Endothelial cell of umbilical vein (primary cell): ENCODE measurements around the gene DRAM1. TPM values are rescaled to one million over a fixed set of nuclear protein-coding genes. Genes with fewer than 3 reads are reported as not detected.

Experiments
- BruUV-seq: library from RNA; stranded (reverse); fragments of 400-500 nt; replicated peaks from 2 replicates; lab custom pipeline; 2021; lab: Mats Ljungman, UMichigan
- CTCF ChIA-PET: fragments of 300-600, 350-600 bp; sonication (Branson Sonifier 250); formaldehyde crosslinking; loops from one replicate; lab custom pipeline; 2021; ENCODE audit warnings: antibody characterized with exemption, inconsistent platforms; lab: Charles Lee
- POLR2A ChIA-PET: fragments of 300-600, 350-600 bp; sonication (Branson Sonifier 250); formaldehyde crosslinking; loops from one replicate; lab custom pipeline; 2021; ENCODE audit warnings: antibody characterized with exemption, inconsistent platforms; lab: Charles Lee
- DNase-seq: peaks from one replicate; pipeline ENCODE4 v3.0.0-alpha.2; 2011; ENCODE audit warnings: low read depth, low spot score
- FAIRE-seq: peaks from 2 replicates; lab custom pipeline; 2011; peaks lifted over from hg19 to GRCh38; lab: Jason Lieb, UNC
- H2AFZ ChIP-seq: 2 replicates; pipeline ENCODE4 v1.6.0; 2012; ENCODE audit warnings: low read depth, low read length, control low read depth, inconsistent platforms
- H3K27ac ChIP-seq: 2 replicates; pipeline ENCODE4 v1.5.1; 2011; ENCODE audit warnings: low read depth, mild to moderate bottlenecking, control low read depth, low read length, moderate library complexity; ENCODE audit not compliant: insufficient read depth
- H3K27me3 ChIP-seq, 2 experiments: 2 replicates each; pipeline versions ENCODE4 v1.6.0 to v1.6.1; 2011; ENCODE audit warnings: low read length in 2 of 2, mixed read lengths in 1 of 2; ENCODE audit not compliant: control insufficient read depth in 2 of 2, insufficient read depth in 2 of 2
- H3K36me3 ChIP-seq, 2 experiments: 2 replicates in 1 of 2; 3 replicates in 1 of 2; pipeline ENCODE4 v1.5.1; 2011; ENCODE audit warnings: low read length in 2 of 2, mild to moderate bottlenecking in 1 of 2, moderate library complexity in 1 of 2; ENCODE audit not compliant: control insufficient read depth in 2 of 2, insufficient read depth in 2 of 2; ENCODE audit errors: extremely low read depth in 1 of 2
- H3K4me1 ChIP-seq: 3 replicates; pipeline ENCODE4 v1.5.1; 2011; ENCODE audit warnings: mild to moderate bottlenecking, low read length; ENCODE audit not compliant: control insufficient read depth, insufficient read depth; ENCODE audit errors: extremely low read depth
- H3K4me2 ChIP-seq: 2 replicates; pipeline ENCODE4 v1.6.1; 2011; ENCODE audit warnings: low read length, control low read depth, mixed read lengths; ENCODE audit not compliant: insufficient read depth
- H3K4me3 ChIP-seq, 3 experiments: fragments of 200-600 bp in 1 of 3; sonication (generic), shearing (Covaris generic) in 1 of 3; replicated peaks in 1 of 3; 2 replicates each; pipeline ENCODE4 v1.5.1; 2011 to 2016; ENCODE audit warnings: control low read depth in 3 of 3, low read length in 3 of 3, mild to moderate bottlenecking in 2 of 3, inconsistent platforms in 1 of 3, low read depth in 1 of 3, moderate library complexity in 1 of 3; ENCODE audit not compliant: insufficient read depth in 1 of 3
- H3K79me2 ChIP-seq: 2 replicates; pipeline ENCODE4 v1.6.0; 2012; ENCODE audit warnings: low read length, inconsistent platforms; ENCODE audit not compliant: control insufficient read depth, insufficient read depth
- H3K9ac ChIP-seq: replicated peaks from 2 replicates; pipeline ENCODE3; 2011; ENCODE audit warnings: low read length, control low read depth; ENCODE audit not compliant: insufficient read depth; ENCODE audit errors: extremely low read depth
- H3K9me1 ChIP-seq: replicated peaks from 3 replicates; pipeline ENCODE4 v1.6.0; 2011; ENCODE audit warnings: mild to moderate bottlenecking, low read length; ENCODE audit not compliant: control insufficient read depth, insufficient read depth; ENCODE audit errors: extremely low read depth
- H3K9me3 ChIP-seq: replicated peaks from 2 replicates; pipeline ENCODE4 v1.5.1; 2012; ENCODE audit warnings: low read length, inconsistent platforms; ENCODE audit not compliant: control insufficient read depth, insufficient read depth
- H4K20me1 ChIP-seq: replicated peaks from 2 replicates; pipeline ENCODE3; 2011; ENCODE audit warnings: mild to moderate bottlenecking, low read length; ENCODE audit not compliant: control insufficient read depth, insufficient read depth; ENCODE audit errors: extremely low read depth
- FOS ChIP-seq: IDR thresholded peaks from 2 replicates; pipeline ENCODE4 v1.6.1; 2011; ENCODE audit warnings: mild to moderate bottlenecking, low read length, moderate library complexity, borderline replicate concordance; ENCODE audit not compliant: insufficient read depth
- JUN ChIP-seq: IDR thresholded peaks from 2 replicates; pipeline ENCODE4 v1.6.1; 2011; ENCODE audit warnings: borderline replicate concordance, low read depth; ENCODE audit not compliant: insufficient read length, insufficient read depth
- MYC ChIP-seq: IDR thresholded peaks from one replicate; pipeline ENCODE4 v1.6.1; 2011; ENCODE audit warnings: mild to moderate bottlenecking, low read depth, low read length
- POLR2A ChIP-seq: IDR thresholded peaks from 2 replicates; pipeline ENCODE4 v1.6.1; 2012; ENCODE audit warnings: low read depth, mild to moderate bottlenecking, control low read depth, low read length
- POLR2AphosphoS5 ChIP-seq: IDR thresholded peaks from 2 replicates; pipeline ENCODE4 v1.6.1; 2012; ENCODE audit warnings: low read depth, mild to moderate bottlenecking, control low read depth, low read length, moderate library complexity; ENCODE audit not compliant: insufficient read depth
- dilution Hi-C: fragments of 300-500 bp; cut with MboI; formaldehyde crosslinking; loops from one replicate; pipeline ENCODE4 v1.15.0; 2019; ENCODE audit warnings: low sequenced_read_pairs; ENCODE audit not compliant: extremely low pct_ligation_motif_present
- intact Hi-C: fragments of 100-400 bp; cut with micrococcal nuclease; formaldehyde crosslinking; loops from one replicate; pipeline ENCODE4 v1.10.0; 2022
- polyA plus RNA-seq, 4 experiments: library from polyadenylated mRNA; depleted of rRNA in 3 of 4; stranded (reverse) in 3 of 4; unstranded in 1 of 4; fragments of >200 nt; gene quantifications; 2 replicates each; pipeline versions ENCODE4 v1.2.1 to v1.2.3, GENCODE V29; 2011 to 2012; ENCODE audit warnings: missing spikeins in 1 of 4
- total RNA-seq: library from RNA; stranded (reverse); gene quantifications from 2 replicates; pipeline ENCODE4 v1.2.3, GENCODE V29; 2021
- TF ChIP-seq, protein P1 (sequence below), 2 donors: IDR thresholded peaks; 1 replicate in 1 of 2; 2 replicates in 1 of 2; pipeline ENCODE4 v1.5.1; 2011; ENCODE audit warnings: low read length in 2 of 2, mild to moderate bottlenecking in 2 of 2, moderate library complexity in 2 of 2, control low read depth in 1 of 2, inconsistent platforms in 1 of 2, low read depth in 1 of 2; ENCODE audit not compliant: insufficient read depth in 1 of 2; ENCODE audit errors: extremely low read depth in 1 of 2

Gene DRAM1
- total and polyA plus RNA-seq, 2 donors (not counting 3 experiments of a cell fraction or from before 2014, with no cell fraction given), result 24.6 to 46.3 TPM

DNA sequence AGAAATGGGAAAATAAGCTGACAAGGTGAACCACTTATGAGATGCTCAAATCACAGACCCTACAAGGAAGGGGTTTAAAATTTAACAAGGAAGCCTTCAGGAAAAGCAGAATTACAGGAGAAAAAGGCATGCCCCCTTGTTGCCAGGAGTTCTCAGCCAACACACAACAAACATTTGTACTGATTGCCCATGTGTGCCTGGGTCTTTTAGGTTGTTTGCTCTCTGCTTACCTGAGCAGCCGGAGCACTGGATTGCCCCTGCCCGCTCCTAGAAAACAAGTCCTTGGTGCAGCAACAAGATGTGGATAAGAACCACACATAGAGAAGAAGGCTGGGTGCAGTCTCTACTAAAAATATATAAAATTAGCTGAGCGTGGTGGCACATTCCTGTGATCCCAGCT is 3.4 kb downstream of the DRAM1 start:
- Histone ChIP-seq H3K4me2 (no peak overlapping the region), H2AFZ (no peak overlapping the region), H3K4me1 (peaks cover 16% of the 10 kb centered on the region), H3K27me3 (no peaks in the 10 kb centered on the region), H3K36me3 (peaks cover 0 to 2% of the 10 kb centered on the region in 2 experiments), H3K27ac (no peak overlapping the region), H4K20me1 (no peaks in the 10 kb centered on the region), H3K9ac (no peak overlapping the region), H3K9me3 (no peaks in the 10 kb centered on the region), H3K9me1 (no peaks in the 10 kb centered on the region), H3K79me2 (peaks cover 37% of the 10 kb centered on the region), H3K4me3 (no peak overlapping the region)
- no peak for DNase-seq
- ChIA-PET POLR2A (interaction anchor here (0.6 to 1.5 kb wide), 2 partner anchors 10 to 11 kb away, joined by 4 to 5 read pairs; no protein-coding TSS in a partner anchor), CTCF (interaction anchor here (1.4 to 2.8 kb wide), 2 partner anchors 11 to 41 kb away, joined by 6 to 12 read pairs; no protein-coding TSS in a partner anchor)
- TF ChIP-seq MYC, result no peak
- TF ChIP-seq, protein P1, sequence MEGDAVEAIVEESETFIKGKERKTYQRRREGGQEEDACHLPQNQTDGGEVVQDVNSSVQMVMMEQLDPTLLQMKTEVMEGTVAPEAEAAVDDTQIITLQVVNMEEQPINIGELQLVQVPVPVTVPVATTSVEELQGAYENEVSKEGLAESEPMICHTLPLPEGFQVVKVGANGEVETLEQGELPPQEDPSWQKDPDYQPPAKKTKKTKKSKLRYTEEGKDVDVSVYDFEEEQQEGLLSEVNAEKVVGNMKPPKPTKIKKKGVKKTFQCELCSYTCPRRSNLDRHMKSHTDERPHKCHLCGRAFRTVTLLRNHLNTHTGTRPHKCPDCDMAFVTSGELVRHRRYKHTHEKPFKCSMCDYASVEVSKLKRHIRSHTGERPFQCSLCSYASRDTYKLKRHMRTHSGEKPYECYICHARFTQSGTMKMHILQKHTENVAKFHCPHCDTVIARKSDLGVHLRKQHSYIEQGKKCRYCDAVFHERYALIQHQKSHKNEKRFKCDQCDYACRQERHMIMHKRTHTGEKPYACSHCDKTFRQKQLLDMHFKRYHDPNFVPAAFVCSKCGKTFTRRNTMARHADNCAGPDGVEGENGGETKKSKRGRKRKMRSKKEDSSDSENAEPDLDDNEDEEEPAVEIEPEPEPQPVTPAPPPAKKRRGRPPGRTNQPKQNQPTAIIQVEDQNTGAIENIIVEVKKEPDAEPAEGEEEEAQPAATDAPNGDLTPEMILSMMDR (IDR thresholded peaks at IDR 0.05; ENCODE audit: extremely low read depth in 1 of 2, insufficient read depth in 1 of 2, low read depth in 1 of 2, low read length in 2 of 2), result no peak
- no peak for TF ChIP-seq JUN
- TF ChIP-seq FOS, result no peak
- FAIRE-seq, result no peak
- BruUV-seq, result no TSS peak
- intact Hi-C loops, result no loop called here
- dilution Hi-C loops, result no loop called here

DNA sequence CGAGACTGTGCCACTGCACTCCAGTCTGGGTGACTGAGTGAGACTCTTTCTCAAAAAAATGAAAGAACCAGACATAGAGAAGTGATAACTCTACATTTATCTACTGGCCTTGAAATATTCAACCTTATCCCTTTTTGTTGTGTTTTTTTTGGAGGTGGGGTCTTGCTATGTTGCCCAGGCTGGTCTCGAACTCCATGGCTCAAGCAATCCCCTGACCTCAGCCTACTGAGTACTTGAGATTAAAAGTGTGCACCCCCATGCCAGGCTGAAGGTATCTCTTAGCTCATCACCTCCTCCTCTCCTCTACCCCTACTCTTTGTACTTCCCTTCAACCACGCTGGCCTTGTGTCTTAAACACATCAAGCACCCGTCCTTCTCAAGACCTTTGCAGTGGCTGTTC is 3.8 kb downstream of the DRAM1 start:
- H4K20me1 ChIP-seq, result no peaks in the 10 kb centered on the region
- no peaks in the 10 kb centered on the region for H3K9me1 ChIP-seq
- no peaks in the 10 kb centered on the region for H3K9me3 ChIP-seq
- POLR2A ChIA-PET, result interaction anchor here (1.5 kb wide), 1 partner anchor 10 kb away, joined by 5 read pairs; no protein-coding TSS in a partner anchor
- DNase-seq (no peak), FAIRE-seq (no peak)
- BruUV-seq, result no TSS peak
- dilution Hi-C loops (no loop called here), intact Hi-C loops (no loop called here)
- TF ChIP-seq MYC, result no peak
- no peak for TF ChIP-seq POLR2AphosphoS5
- TF ChIP-seq POLR2A, result no peak
- H3K27ac ChIP-seq, result no peak overlapping the region
- H2AFZ ChIP-seq, result no peak overlapping the region
- CTCF ChIA-PET, result interaction anchor here (1.4 to 2.8 kb wide), 2 partner anchors 10 to 42 kb away, joined by 6 to 12 read pairs; no protein-coding TSS in a partner anchor
- no peaks in the 10 kb centered on the region for H3K27me3 ChIP-seq
- H3K4me1 ChIP-seq, result peaks cover 12% of the 10 kb centered on the region
- peaks cover 0 to 2% of the 10 kb centered on the region in 2 experiments for H3K36me3 ChIP-seq
- no peak overlapping the region for H3K4me2 ChIP-seq
- peaks cover 40% of the 10 kb centered on the region for H3K79me2 ChIP-seq
- no peak overlapping the region for H3K9ac ChIP-seq
- no peak overlapping the region for H3K4me3 ChIP-seq
